Brain pericyte (primary cell): ENCODE results near the gene SPTB.

Experiments used
- DNase-seq: peaks from one replicate; pipeline ENCODE4 v3.0.0-alpha.2; 2012; ENCODE audit warnings: low read depth, low spot score

The SPTB gene

DNA sequence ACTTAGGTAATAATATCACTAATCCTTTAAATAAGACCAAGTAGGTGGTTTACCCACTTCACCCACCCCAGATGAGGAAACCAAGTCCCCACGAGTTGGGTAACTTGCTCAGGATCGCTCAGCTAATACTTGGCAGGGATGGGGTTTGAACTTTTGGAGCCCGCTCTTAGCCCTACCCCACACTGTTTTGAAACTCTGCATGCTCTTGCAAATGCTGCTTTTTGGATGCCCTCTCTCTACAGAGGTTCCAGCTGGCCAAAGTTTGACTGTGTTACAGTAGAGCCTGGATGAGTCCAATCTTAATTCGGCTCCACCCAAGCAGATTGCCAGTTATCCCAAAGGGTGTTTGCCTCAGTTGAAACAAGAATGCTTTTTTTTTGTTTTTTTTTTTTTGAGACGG lies 168.7 kb downstream of the SPTB start:
- no peak for DNase-seq

- DNase-seq = no peak
Observed at GRCh38 chr14:64709126-64709525, 170.6 kb downstream of the SPTB start.

DNA sequence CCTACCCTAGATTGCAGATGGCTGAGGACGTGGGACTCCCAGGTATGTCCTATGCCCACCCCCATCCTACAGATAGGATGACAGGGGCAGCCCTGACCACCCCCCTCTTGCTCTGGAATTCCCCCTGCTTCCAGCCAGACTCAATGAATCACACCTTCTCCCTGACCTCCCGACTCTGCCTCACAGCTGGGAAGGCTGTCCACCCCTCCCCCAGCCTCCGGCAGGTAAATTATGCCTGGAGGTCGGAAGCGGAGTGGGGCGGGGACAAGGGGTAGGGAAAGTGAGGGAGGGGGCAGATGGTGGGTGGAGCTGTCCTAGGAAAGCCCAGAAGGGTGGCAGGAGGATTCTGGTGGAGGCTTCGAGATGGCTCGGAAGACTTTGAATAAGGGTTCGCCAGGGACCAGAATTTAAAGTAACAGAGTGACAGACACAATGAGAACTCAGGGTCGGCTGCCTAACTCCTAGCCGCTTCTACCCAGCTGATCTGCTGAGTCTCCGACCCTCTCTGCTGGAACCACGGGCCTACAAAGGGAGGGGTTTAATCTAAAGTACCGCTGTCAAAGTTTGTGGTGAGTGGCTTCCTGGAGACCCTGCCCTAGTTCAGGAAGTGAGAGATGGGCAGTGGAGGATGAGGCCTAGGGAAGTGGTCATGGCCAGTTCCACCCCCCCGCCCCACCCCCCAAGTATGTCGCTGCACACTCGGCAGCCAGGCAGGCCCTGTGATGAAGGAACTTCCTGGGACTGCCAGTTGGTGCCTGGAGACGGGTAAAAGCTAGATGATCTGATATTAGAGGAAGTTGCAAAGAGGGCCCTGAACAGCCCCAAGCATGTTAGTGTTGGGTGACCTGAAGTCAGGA lies 171.3 kb downstream of the SPTB start:
- no peak for DNase-seq

GRCh38 chr14:64707661-64708060 lies 172.0 kb downstream of the SPTB start:
- no peak for DNase-seq

DNA sequence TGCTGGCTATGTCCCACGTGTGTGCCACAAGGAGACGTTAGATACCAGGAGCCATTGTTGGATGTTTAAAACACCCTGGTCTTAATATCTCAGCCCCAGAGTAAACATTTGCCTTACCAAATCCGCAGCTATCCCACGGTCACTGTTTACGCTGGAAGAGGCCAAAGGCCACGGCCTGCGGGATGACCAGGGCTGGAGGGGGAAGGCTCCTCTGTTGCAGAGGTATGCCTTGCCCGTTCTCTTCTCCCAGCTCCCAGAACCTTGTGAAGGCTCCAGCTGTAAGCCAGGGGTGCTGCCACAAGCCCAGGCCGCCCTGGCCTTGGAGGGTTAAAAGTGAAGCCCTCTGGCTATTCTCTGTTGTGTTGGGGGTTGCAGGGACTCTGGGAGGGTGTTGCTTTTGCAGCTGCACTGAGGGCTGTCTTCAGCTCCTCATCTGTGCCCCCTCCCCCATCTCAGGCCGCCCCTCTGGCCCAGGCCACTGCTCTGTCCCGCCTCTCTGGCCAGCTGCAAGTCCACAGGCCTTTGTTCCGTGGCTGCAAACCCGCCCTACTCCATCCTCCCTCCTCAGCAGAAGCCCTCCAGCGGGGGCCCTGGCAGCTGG lies 173.0 kb downstream of the SPTB start:
- DNase-seq = no peak

DNA sequence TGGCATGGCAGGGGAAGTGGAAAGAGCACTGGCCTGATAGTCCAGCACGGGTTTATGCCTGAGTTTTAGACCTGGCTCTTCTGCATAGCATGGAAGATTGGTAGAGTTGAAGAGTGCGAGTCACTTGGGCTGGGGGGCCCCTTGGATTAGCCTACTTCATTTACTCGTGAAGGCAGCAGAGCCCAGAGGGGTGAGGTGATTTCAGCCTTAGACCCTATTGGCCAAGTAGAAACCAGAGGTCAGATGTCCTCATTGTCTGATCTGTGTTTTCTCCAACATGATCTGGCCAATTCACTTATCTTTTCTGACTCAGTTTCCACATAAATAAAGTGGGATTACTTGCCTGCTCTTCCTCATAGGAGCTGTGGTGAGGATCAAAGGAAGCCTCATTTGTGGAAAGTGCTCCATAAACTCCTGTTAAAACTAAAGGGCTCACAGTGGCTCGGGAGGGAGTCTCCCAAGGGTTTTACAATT lies 173.6 kb downstream of the SPTB start:
- no peak for DNase-seq

DNA sequence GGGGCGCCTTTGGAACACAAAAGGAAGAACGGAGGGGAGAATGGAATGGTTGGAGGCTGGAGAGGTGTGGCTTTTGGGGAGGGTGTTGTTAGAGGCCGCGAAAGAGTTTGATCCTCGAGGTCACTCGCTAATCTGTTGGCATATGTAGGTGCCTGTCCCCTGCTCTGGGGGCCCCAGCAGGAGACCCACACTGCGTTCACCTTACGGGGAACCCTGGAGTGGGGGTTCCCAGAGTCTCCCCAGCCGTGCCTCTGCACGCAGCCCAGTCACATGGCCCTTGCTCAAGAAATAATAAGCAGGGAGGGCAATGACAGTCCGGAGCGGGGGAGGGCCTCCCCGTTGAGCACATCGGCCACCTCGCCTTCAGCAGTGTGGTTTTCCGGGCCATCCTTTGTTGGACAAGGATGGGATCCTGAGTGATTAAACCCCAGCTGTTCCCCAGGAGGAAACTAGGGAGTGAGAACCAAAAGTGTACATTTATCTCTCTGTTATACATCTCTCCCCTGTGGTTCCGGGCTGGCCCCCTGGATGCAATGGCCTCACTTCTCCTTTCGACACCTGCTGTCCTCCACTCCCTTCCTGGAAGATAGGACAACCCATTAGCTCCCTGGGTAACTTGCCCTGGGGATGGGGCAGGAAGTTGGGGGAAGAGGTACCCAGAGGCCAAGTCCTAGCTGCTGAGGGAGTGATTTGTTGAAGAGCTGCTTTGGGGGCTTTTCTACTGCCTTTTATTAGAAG lies 174.2 kb downstream of the SPTB start:
- DNase-seq = no peak

- DNase-seq = no peak
Observed at GRCh38 chr14:64704743-64705380, 174.8 kb downstream of the SPTB start.

DNA sequence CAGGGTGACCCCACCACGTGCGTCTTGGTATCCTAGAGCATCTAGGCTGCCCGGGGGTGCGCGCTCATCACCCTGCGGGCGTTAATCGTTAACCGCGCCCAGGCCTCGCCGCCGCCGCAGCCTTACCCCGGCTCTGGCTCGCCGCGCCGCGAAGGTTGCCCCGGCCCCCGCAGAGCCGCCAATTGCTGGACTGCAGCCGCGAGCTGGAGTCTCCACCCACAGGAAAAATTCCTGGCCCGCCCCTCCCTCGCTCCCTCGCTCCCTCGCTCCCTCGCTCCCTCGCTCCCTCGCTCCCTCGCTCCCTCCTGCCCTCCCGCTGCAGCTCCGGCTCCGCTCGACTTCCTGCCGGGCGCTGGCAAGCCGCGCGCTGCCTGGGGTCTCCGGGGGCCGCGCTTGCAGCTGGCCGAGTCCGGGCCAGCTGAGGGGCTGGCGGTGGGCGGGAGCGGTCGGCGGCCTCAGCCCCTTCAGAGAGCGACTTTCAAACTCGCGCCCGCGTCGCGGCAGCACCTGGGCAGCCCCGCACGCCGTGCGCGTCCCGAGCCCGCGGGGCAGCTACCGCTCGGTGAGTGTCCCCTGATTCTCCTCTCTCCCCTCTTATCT lies 175.5 kb downstream of the SPTB start, which contains the start of gene PLEKHG3:
Gene PLEKHG3 (plus strand): TSS at position 282 of the 600 bp plus-strand sequence. CDS start 23,208 bp downstream, outside the sequence.
- DNase-seq = no peak

DNA sequence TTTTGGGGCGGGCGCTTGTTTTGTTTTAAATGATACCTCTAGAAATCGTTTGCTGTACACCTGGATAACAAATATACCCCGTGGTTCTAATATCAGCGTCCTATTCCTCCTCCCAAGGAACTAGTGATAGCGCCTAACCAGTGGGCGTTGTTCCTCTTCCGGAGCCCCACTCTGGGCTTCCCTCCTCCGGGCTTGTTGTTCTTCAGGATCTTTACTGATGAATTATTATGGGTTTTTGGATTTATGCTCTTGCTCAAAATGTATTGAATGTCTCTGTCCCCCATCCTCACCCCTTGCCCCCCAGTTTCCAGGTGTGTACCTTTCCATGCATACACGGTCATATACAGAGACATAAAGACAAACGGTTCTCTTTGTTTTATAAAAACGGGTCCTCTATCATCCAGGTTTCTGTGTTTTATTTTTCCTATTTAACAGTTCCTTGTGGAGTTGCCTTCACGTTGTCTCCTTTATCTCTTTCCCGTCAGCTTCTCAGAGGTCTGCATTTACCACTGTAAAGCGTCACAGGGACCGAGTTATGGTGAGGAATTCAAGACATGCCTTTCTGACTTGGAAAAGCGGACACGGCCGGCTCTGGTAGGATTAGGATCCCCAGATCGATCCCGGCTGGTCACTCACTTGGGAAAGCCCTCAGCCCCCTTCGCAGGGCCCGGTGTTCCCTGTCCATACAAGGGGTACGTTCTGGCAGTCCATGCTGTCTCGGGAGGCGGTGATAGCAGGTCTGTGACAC lies 176.1 kb downstream of the SPTB start:
- no peak for DNase-seq

DNA sequence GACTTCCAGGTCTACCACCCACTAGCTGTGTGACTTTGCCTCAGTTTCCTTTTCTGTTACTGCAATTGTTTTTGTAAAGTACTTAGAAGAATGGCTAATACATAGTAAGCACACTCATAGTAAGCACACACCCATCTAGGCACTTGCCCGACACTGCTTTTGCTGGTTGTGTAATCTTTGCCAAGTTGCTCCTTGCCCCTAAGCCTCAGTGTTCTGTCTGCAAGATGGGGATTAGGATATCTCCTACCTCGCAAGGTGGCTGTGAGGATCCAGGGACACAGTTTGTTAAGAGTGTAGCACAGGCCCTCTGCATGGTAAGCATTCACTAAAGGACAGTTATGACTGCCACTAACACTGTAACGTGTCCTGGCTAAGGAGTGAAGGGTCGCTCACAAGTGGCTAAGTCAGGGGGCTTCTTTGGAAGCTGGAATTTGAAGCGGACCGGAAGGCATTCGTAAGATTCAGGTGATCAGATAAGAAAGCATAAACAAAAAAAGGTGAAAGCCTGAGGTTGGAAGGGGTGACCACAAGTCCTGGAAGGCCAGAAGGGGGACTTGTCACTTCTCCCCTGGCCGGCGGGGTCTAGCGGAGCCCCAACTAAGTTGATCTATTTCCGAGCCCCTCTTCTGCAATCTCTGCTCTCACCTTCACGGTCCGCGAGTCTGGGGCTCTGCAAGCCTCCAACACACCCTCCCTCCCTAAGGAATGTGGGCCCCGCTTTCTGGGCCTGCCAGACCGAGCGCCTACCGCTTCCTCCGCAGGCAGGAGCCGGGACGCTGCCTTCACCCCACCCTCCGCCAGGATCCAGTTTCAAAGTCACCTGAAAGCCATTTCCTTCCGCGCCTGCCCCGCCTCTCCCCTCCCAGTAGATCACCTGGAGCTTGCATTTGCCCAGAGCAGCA lies 177.0 kb downstream of the SPTB start:
- no peak for DNase-seq

DNA sequence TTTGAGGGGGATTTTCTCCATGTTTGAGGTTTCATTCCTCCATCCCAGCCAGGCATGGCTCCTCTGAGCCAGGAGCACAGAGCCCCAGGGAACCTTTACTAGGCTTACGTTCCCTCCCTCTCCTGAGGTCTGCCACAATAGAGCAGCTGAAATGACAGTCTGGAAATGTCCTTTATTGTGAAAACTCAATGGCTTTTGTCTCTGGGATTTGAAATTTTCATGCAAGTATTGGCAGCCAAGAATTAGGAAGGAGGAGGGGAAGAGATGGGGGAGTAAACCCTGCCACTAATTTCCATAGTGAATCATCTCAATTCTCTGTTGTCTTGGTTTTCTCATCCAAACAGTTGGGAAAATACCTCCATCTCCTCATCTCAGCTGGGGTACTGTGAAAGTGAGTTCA lies 178.0 kb downstream of the SPTB start:
- no peak for DNase-seq

GRCh38 chr14:64700894-64701293 lies 178.8 kb downstream of the SPTB start:
- no peak for DNase-seq

GRCh38 chr14:64700290-64700689 lies 179.4 kb downstream of the SPTB start:
- no peak for DNase-seq

DNA sequence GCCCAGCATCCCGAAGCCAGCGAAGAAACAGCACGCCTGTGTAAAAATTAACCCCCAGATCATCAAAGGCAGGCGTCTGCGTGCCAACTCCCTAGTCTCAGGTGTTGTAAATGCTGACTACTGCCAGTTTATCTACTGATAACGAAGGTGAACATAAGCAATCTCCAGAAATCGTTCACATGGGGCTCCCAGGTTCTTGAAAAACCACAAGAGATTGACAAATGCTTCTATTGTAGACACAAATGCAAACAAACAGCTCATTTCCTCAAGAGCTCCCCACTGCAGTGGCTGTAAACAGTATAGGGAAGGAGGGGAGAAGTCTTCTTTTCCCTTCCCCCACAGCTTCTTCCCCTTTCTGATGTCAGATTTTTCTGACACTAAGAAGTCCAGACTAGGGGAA lies 180.8 kb downstream of the SPTB start:
- no peak for DNase-seq

DNA sequence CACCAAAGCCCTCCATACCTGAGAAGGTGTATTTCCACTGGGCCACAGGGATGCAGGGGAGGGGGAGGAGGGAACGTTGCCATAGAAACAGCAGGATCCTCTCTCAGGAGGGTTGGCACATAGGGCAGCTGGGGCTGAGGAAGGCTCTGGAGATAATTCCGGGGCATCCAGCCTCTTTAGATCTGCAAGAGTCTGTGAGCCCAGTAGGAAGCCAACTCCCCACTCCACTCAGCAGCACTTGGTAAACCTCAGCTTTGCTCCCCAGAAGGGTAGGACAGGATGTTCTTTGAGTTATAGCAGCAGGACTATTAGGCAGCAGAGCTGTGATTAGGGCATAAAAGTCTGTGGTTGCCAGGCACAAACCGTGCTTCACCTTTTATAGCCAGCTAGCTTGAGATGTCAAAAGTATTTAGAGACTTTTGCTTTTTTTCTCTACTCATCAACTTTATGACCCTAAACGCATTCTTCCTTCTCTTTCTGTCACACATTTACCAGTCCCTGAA lies 183.3 kb downstream of the SPTB start:
- DNase-seq = no peak
